ENCODE measurements around the gene HSDL1.

HSDL1 gene

DNA sequence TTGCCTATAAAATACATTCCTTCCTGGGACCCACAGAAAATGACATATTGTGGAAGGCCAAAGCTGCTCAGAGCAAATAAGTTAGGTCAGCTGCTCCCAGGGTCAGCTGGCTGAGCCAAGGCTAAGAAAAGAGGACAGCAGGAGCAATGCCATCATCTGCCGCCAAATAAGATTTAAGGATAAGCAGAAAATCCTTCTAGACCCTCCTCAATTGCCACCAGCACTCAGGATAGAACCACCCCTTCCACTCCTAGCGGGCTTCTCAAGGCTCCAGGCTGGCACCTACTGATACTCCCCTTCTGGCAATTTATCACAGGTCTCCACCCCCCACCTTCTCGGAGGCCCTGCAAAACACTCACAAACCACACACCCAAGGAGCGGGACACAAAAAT lies 51.1 kb downstream of the HSDL1 start:
- H3K4me3 ChIP-seq (ENCODE audit: low read depth, low read length) = no peak overlapping the region
- no peak for TF ChIP-seq CTCF (IDR thresholded peaks at IDR 0.05; ENCODE audit: low read depth, low read length)

DNA sequence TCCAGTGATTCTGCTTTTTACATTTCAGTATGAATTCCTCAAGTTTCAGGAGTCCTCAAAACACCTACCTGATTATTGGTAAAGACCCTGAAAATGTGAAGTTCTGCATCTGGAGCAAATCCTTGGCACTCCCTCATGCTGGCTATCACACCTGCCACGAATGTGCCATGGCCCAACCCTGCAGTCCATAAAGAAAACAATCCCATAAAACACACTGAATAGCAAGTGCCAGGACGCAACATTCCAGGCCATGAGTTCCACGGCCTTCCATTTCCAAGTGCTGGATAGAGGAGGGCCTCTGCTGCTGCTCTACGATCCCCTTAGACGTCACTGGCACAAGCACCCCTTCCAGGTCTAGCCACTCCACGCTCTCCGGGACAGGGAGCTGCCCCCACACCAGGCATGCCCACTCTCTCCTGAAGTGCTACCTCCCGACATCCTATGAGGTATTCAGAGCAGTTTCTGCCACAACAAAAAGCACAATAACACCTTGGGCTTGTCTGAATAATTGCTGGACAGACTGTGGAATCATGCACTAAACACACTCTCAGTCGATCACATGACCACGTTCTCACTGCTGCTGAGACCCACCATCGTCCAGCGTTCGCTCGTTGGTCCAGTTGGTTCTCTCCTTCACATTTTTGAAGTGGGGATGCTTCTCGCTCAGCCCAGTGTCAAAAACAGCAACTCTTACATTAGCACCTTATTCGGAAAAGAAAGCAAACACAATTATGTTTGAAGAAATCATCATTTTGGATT lies 51.7 kb downstream of the HSDL1 start:
- no peak overlapping the region for H3K4me3 ChIP-seq (ENCODE audit: low read depth, low read length)
- TF ChIP-seq CTCF (IDR thresholded peaks at IDR 0.05; ENCODE audit: low read depth, low read length) = no peak

GRCh38 chr16:84091460-84091859 lies 53.5 kb downstream of the HSDL1 start:
- no peak overlapping the region for H3K4me3 ChIP-seq (ENCODE audit: low read depth, low read length)
- no peak for TF ChIP-seq CTCF (IDR thresholded peaks at IDR 0.05; ENCODE audit: low read depth, low read length)

DNA sequence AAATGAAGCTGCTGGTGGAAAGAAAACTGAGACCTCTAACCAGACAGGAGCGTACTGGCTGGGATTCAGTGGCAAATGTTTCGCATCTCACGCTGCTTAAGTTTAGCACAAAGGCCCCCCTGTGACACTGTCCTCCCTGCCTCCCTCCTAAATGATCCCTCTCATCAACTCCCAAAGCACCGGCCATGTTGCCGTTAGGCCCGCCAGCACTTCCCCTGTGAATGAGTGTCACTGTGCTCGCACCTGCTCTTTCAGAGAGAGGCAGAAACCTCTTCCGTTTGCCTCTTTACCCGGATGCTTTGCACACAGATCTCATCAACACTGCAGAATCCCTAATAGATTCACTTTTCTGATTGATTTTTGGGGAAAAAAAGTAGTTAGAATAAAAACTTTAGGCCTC lies 54.8 kb downstream of the HSDL1 start:
- H3K4me3 ChIP-seq (ENCODE audit: low read depth, low read length) = no peak overlapping the region
- TF ChIP-seq CTCF (IDR thresholded peaks at IDR 0.05; ENCODE audit: low read depth, low read length) = no peak

DNA sequence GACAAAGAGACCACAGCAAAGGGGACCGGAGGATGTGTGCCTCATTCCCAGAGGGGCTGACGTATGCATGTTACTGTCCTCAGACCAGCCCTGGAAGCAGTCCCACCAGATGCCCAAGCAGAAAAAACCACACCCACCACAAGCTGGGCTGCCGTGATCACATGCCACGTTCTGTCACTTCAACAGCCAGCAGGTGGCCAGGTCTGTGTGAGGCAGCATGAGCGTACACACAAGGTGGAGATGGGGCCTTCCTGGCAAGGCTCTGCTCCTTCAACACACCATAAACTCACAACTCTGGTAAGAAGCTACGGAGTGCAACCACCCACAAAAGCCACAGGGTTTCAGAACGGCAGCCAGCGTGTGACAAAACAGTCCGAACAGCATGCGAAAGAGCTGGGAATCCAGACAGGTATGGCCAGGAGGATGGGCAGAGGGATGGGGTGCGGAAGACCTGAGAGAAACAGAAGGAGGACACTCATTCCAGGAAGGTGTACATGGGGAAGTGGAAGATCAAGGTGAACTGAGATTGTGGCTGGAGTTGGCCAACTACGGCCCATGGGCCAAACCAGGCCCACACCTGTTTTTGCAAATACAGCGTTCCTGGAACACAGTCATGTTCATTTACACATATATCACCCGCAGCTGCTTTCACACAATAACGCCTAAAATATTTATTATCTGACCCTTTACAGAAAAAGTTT lies 56.1 kb downstream of the HSDL1 start:
- TF ChIP-seq CTCF (IDR thresholded peaks at IDR 0.05; ENCODE audit: low read depth, low read length) = no peak
- H3K4me3 ChIP-seq (ENCODE audit: low read depth, low read length) = no peak overlapping the region

GRCh38 chr16:84087466-84088151 lies 57.4 kb downstream of the HSDL1 start:
- H3K4me3 ChIP-seq (ENCODE audit: low read depth, low read length) = no peak overlapping the region
- TF ChIP-seq CTCF (IDR thresholded peaks at IDR 0.05; ENCODE audit: low read depth, low read length) = no peak

DNA sequence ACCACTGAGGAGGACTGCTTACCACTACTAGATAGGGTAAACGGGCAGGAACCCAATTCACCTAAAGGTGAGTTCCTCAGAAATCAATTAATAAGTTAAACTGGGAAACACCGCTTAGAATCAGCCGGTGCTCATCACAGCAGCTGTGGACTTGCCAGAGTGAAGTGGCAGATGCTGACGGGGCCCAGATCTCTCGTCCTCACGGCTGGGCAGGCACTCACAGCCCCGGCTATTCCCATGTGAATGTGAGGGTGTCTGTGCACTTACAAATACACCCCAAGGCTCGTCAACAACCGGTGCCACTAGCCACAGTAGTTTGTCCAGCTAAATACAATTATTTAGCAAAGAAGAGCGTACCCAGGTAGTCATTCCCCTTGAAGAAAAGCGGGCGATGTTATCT lies 58.0 kb downstream of the HSDL1 start:
- TF ChIP-seq CTCF (IDR thresholded peaks at IDR 0.05; ENCODE audit: low read depth, low read length) = no peak
- no peak overlapping the region for H3K4me3 ChIP-seq (ENCODE audit: low read depth, low read length)
